ENCODE measurements around the gene TMEM269.

TMEM269 gene

DNA sequence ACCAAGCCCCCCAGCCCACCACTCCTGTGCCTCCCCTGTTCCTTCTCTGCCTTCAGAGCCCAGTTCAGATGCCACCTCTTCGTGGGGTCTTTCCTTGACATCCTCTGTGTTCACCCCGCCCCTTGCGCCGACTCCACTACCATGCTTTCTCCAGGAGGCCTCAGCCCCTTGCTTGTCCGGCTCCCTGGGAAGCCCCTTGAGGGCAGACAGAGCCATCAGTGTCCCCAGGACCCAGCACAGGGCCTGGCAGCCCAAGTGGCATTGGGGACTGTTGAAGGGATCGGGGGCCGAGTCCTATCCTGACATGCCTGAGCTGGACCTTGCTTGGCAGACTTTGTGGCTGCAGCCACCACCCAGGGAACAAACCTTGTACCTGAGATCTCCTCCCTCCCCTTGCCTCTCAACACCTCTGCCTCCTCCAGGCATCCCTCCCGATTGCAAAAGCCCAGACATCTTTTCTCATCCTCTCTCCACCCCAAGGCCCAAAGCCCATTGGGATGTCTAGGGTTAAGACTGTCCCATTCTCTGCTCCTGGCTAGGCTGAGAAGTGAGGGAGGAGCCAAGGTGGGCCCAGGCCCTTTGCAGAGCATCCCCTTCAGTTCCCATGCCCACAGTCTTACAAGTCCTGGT is 48.1 kb upstream of the TMEM269 start:
- Histone ChIP-seq H3K4ac (ENCODE audit: low read length) (no peak overlapping the region), H4K91ac (ENCODE audit: low read depth, low read length, poor library complexity) (no peak overlapping the region), H3K14ac (ENCODE audit: low read length) (no peak overlapping the region), H3K27me3 (ENCODE audit: control insufficient read depth in 3 of 3, insufficient read depth in 3 of 3, low read depth in 1 of 3, low read length in 3 of 3) (no peaks in the 10 kb centered on the region), H4K8ac (ENCODE audit: low read depth, low read length) (no peak overlapping the region), H3K9ac (ENCODE audit: low read depth, low read length, poor library complexity) (peak overlapping the region; percentile 1), H3K18ac (ENCODE audit: low read length) (peak overlapping the region; percentile 73), H2BK120ac (ENCODE audit: low read depth, low read length) (no peak overlapping the region), H2BK15ac (ENCODE audit: low read length) (no peak overlapping the region), H2AK5ac (ENCODE audit: low read depth, low read length) (peak overlapping the region; percentile 47), H2BK5ac (ENCODE audit: low read length) (no peak overlapping the region), H3K9me3 (replicated peaks in 1 of 2; ENCODE audit: control insufficient read depth in 2 of 2, insufficient read depth in 1 of 2, low read depth in 1 of 2, low read length in 2 of 2) (no peaks in the 10 kb centered on the region), H3K27ac (replicated peaks; ENCODE audit: low read length) (no peak overlapping the region), H3K4me3 (ENCODE audit: low read length in 2 of 2) (no peak overlapping the region), H2BK12ac (ENCODE audit: low read length) (no peak overlapping the region), H3K23ac (ENCODE audit: low read depth, low read length, poor library complexity) (no peak overlapping the region), H3K4me2 (ENCODE audit: insufficient read depth, low read length, poor library complexity, severe bottlenecking) (no peak overlapping the region), H2AFZ (ENCODE audit: low read length) (peak overlapping the region; percentile 79), H3K36me3 (replicated peaks in 1 of 2; ENCODE audit: control insufficient read depth in 2 of 2, insufficient read depth in 2 of 2, low read length in 2 of 2) (peaks cover 0 to 1% of the 10 kb centered on the region in 2 donors), H3K4me1 (ENCODE audit: control insufficient read depth in 2 of 2, insufficient read depth in 1 of 2, low read depth in 1 of 2, low read length in 2 of 2) (peaks cover 15 to 20% of the 10 kb centered on the region in 2 donors), H3K79me1 (ENCODE audit: low read depth, low read length) (no peaks in the 10 kb centered on the region)
- DNase-seq (ENCODE audit: low spot score), result no peak
- WGBS, 2 donors (ENCODE audit: extremely low coverage in 2 of 2, insufficient read length in 2 of 2, insufficient replicate concordance in 1 of 2), result no CpG with 5 or more reads among the region's 8 CpGs

DNA sequence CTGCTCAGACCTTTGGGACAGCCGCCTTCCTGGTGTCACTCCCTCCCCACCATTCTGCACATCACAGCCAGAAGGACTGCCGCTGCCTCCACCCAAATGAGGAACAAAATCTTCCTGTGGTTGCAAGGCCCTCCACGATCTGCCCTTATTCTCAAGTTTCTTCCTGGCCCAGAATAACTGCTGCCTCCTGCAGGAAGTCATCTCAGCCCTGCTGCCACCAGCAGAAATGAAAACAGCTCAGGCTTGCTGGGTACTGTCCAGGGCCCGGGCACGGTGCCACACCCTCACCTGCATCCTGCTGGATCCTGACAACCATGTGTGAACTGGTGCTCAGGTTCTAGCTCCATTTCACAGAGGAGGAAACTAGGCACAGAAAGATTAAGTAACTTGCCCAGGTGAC is 47.5 kb upstream of the TMEM269 start:
- H3K27me3 ChIP-seq (ENCODE audit: control insufficient read depth in 3 of 3, insufficient read depth in 3 of 3, low read depth in 1 of 3, low read length in 3 of 3), result no peaks in the 10 kb centered on the region

DNA sequence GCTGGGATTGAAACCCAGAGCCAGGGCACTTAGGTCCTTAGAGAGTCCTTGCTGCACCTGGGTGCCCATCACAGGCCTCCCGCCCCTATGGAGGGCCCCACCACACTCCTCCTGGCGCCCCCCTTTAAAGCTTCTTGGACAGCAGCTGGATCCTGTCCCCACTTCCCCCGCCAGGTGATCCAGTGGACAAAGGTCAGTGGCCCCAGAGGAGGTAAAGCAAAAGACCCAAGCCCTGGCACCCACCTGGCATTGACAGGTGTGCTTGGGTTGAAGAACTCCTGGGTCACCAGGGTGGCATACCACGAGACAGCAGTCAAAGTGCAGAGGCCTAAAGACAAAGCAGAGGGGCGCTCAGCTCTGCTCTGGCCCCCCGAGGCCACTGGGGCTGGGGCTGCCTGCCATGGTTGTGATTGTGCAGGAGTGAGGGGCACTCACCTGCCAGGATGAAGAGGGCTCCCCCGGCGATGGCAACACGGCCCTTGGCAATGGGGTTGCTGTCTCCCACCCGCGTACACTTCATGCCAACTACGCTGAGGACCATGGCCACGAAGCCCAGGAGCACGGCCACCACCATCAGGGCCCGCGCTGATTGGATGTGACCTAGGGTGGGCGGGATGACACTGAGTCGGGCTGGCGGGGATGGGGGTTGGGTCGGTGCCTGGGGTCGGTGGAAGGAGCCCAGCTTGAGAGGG is 46.7 kb upstream of the TMEM269 start:
- Histone ChIP-seq H3K14ac (ENCODE audit: low read length) (no peak overlapping the region), H2BK5ac (ENCODE audit: low read length) (no peak overlapping the region), H3K4me2 (ENCODE audit: insufficient read depth, low read length, poor library complexity, severe bottlenecking) (no peak overlapping the region), H3K18ac (ENCODE audit: low read length) (no peak overlapping the region), H3K4ac (ENCODE audit: low read length) (no peak overlapping the region), H3K23ac (ENCODE audit: low read depth, low read length, poor library complexity) (peak overlapping the region; percentile 82), H3K4me1 (ENCODE audit: control insufficient read depth in 2 of 2, insufficient read depth in 1 of 2, low read depth in 1 of 2, low read length in 2 of 2) (peaks cover 15 to 20% of the 10 kb centered on the region in 2 donors), H2BK12ac (ENCODE audit: low read length) (no peak overlapping the region), H3K79me1 (ENCODE audit: low read depth, low read length) (no peaks in the 10 kb centered on the region), H3K36me3 (replicated peaks in 1 of 2; ENCODE audit: control insufficient read depth in 2 of 2, insufficient read depth in 2 of 2, low read length in 2 of 2) (peaks cover 0 to 1% of the 10 kb centered on the region in 2 donors), H3K9me3 (replicated peaks in 1 of 2; ENCODE audit: control insufficient read depth in 2 of 2, insufficient read depth in 1 of 2, low read depth in 1 of 2, low read length in 2 of 2) (no peaks in the 10 kb centered on the region), H2AFZ (ENCODE audit: low read length) (no peak overlapping the region), H3K27me3 (ENCODE audit: control insufficient read depth in 3 of 3, insufficient read depth in 3 of 3, low read depth in 1 of 3, low read length in 3 of 3) (no peaks in the 10 kb centered on the region), H4K91ac (ENCODE audit: low read depth, low read length, poor library complexity) (no peak overlapping the region), H2BK120ac (ENCODE audit: low read depth, low read length) (no peak overlapping the region), H3K27ac (replicated peaks; ENCODE audit: low read length) (no peak overlapping the region), H4K8ac (ENCODE audit: low read depth, low read length) (no peak overlapping the region), H2BK15ac (ENCODE audit: low read length) (peak overlapping the region; percentile 40), H2AK5ac (ENCODE audit: low read depth, low read length) (no peak overlapping the region), H3K9ac (ENCODE audit: low read depth, low read length, poor library complexity) (peak overlapping the region; percentile 12), H3K4me3 (ENCODE audit: low read length in 2 of 2) (no peak overlapping the region)
- WGBS, 2 donors (ENCODE audit: extremely low coverage in 2 of 2, insufficient read length in 2 of 2, insufficient replicate concordance in 1 of 2), result no CpG with 5 or more reads among the region's 21 CpGs
- DNase-seq (ENCODE audit: low spot score), result no peak

More for the DNA sequence above, 47.5 kb upstream of the TMEM269 start:
- no peak overlapping the region for H3K4ac ChIP-seq (ENCODE audit: low read length)
- H4K91ac ChIP-seq (ENCODE audit: low read depth, low read length, poor library complexity), result no peak overlapping the region
- peak overlapping the region; percentile 33 for H2AFZ ChIP-seq (ENCODE audit: low read length)
- peak overlapping the region; percentile 1 for H3K9ac ChIP-seq (ENCODE audit: low read depth, low read length, poor library complexity)
- no peak overlapping the region for H3K23ac ChIP-seq (ENCODE audit: low read depth, low read length, poor library complexity)
- no peak overlapping the region for H2BK120ac ChIP-seq (ENCODE audit: low read depth, low read length)
- peak overlapping the region; percentile 48 for H3K18ac ChIP-seq (ENCODE audit: low read length)
- H3K4me3 ChIP-seq (ENCODE audit: low read length in 2 of 2), result no peak overlapping the region
- no peak overlapping the region for H2BK5ac ChIP-seq (ENCODE audit: low read length)
- H3K9me3 ChIP-seq (replicated peaks in 1 of 2; ENCODE audit: control insufficient read depth in 2 of 2, insufficient read depth in 1 of 2, low read depth in 1 of 2, low read length in 2 of 2), result no peaks in the 10 kb centered on the region
- peaks cover 15 to 20% of the 10 kb centered on the region in 2 donors for H3K4me1 ChIP-seq (ENCODE audit: control insufficient read depth in 2 of 2, insufficient read depth in 1 of 2, low read depth in 1 of 2, low read length in 2 of 2)
- no CpG with 5 or more reads among the region's 5 CpGs for WGBS, 2 donors (ENCODE audit: extremely low coverage in 2 of 2, insufficient read length in 2 of 2, insufficient replicate concordance in 1 of 2)
- no peak overlapping the region for H2AK5ac ChIP-seq (ENCODE audit: low read depth, low read length)
- no peak overlapping the region for H2BK15ac ChIP-seq (ENCODE audit: low read length)
- H3K14ac ChIP-seq (ENCODE audit: low read length), result no peak overlapping the region
- H3K27ac ChIP-seq (replicated peaks; ENCODE audit: low read length), result no peak overlapping the region
- no peak for DNase-seq (ENCODE audit: low spot score)
- no peaks in the 10 kb centered on the region for H3K79me1 ChIP-seq (ENCODE audit: low read depth, low read length)
- no peak overlapping the region for H4K8ac ChIP-seq (ENCODE audit: low read depth, low read length)
- no peak overlapping the region for H2BK12ac ChIP-seq (ENCODE audit: low read length)
- H3K36me3 ChIP-seq (replicated peaks in 1 of 2; ENCODE audit: control insufficient read depth in 2 of 2, insufficient read depth in 2 of 2, low read length in 2 of 2), result peaks cover 0 to 1% of the 10 kb centered on the region in 2 donors
- H3K4me2 ChIP-seq (ENCODE audit: insufficient read depth, low read length, poor library complexity, severe bottlenecking), result no peak overlapping the region

DNA sequence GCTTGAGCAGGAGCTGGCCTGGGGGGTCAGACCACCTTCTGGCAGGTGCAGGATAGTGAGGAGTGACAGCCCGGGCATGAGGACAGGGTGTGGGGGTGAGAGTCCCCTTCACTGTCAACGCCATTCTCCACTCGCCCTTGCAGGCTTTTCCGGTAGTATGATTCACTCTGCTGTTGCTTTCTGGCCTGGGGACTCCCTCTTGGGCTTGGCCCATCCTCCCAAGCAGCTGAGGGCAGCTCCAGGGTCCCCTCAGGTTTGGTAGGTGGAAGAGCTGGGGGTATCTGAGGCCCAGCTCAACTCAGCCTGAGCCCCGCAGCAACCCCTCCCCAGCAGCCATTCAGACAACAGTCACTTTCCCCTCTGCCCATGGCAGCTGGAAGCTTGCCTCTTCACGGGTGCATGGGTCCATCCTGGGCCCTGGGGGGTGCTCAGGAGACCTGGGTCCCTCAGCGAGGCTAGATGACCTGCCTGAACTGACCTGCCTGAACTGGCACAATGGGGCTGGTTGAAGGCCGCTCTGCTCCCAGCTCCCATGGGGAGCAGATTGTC is 46.0 kb upstream of the TMEM269 start:
- Histone ChIP-seq H2BK5ac (ENCODE audit: low read length) (no peak overlapping the region), H2AK5ac (ENCODE audit: low read depth, low read length) (peak overlapping the region; percentile 98), H4K91ac (ENCODE audit: low read depth, low read length, poor library complexity) (no peak overlapping the region), H2AFZ (ENCODE audit: low read length) (no peak overlapping the region), H3K4ac (ENCODE audit: low read length) (no peak overlapping the region), H3K27ac (replicated peaks; ENCODE audit: low read length) (no peak overlapping the region), H3K36me3 (replicated peaks in 1 of 2; ENCODE audit: control insufficient read depth in 2 of 2, insufficient read depth in 2 of 2, low read length in 2 of 2) (peaks cover 0 to 1% of the 10 kb centered on the region in 2 donors), H2BK120ac (ENCODE audit: low read depth, low read length) (no peak overlapping the region), H3K9me3 (replicated peaks in 1 of 2; ENCODE audit: control insufficient read depth in 2 of 2, insufficient read depth in 1 of 2, low read depth in 1 of 2, low read length in 2 of 2) (no peaks in the 10 kb centered on the region), H3K27me3 (ENCODE audit: control insufficient read depth in 3 of 3, insufficient read depth in 3 of 3, low read depth in 1 of 3, low read length in 3 of 3) (no peaks in the 10 kb centered on the region), H2BK12ac (ENCODE audit: low read length) (peak overlapping the region; percentile 33), H3K18ac (ENCODE audit: low read length) (peak overlapping the region; percentile 61), H3K9ac (ENCODE audit: low read depth, low read length, poor library complexity) (peak overlapping the region; percentile 47), H3K4me3 (ENCODE audit: low read length in 2 of 2) (no peak overlapping the region), H2BK15ac (ENCODE audit: low read length) (peak overlapping the region; percentile 40), H3K4me2 (ENCODE audit: insufficient read depth, low read length, poor library complexity, severe bottlenecking) (no peak overlapping the region), H3K14ac (ENCODE audit: low read length) (peak overlapping the region; percentile 58), H3K79me1 (ENCODE audit: low read depth, low read length) (no peaks in the 10 kb centered on the region), H4K8ac (ENCODE audit: low read depth, low read length) (no peak overlapping the region), H3K23ac (ENCODE audit: low read depth, low read length, poor library complexity) (no peak overlapping the region), H3K4me1 (ENCODE audit: control insufficient read depth in 2 of 2, insufficient read depth in 1 of 2, low read depth in 1 of 2, low read length in 2 of 2) (peaks cover 15 to 20% of the 10 kb centered on the region in 2 donors)
- no peak for DNase-seq (ENCODE audit: low spot score)
- WGBS, 2 donors (ENCODE audit: extremely low coverage in 2 of 2, insufficient read length in 2 of 2, insufficient replicate concordance in 1 of 2), result no CpG with 5 or more reads among the region's 8 CpGs
